Activated naive CD4-positive, alpha-beta T cell treated with anti-CD3 and anti-CD28 coated beads, Interleukin-2, amount 10 ng/mL, durations not matched to agents 7 days and 5 days (primary cell): ENCODE measurements around the gene FAM151B.
"Not testable (repeated sequence)": the region's sequence is repeated elsewhere in the genome, so short reads cannot be mapped to it uniquely, and the experiment has no call there.

Experiments used
- CTCF ChIA-PET: fragments of 350-600 bp; sonication (Branson Sonifier 250); formaldehyde crosslinking; loops from one replicate; lab custom pipeline; 2021; ENCODE audit warnings: antibody characterized with exemption; lab: Charles Lee
- DNase-seq: peaks from one replicate; pipeline ENCODE4 v3.0.0-alpha.2; 2020
- H3K27ac Mint-ChIP-seq: one replicate; pipeline ENCODE4 v1.8.0; 2021; ENCODE audit warnings: mild to moderate bottlenecking, moderate library complexity, mixed read lengths
- H3K27me3 Mint-ChIP-seq: one replicate; pipeline ENCODE4 v1.8.0; 2021; ENCODE audit warnings: mild to moderate bottlenecking, mixed read lengths
- H3K36me3 Mint-ChIP-seq: one replicate; pipeline ENCODE4 v1.8.0; 2021; ENCODE audit warnings: mixed read lengths
- H3K4me1 Mint-ChIP-seq: one replicate; pipeline ENCODE4 v1.8.0; 2021; ENCODE audit warnings: mixed read lengths
- H3K4me3 Mint-ChIP-seq: one replicate; pipeline ENCODE4 v1.8.0; 2021; ENCODE audit warnings: mild to moderate bottlenecking, moderate library complexity, mixed read lengths
- H3K9me3 Mint-ChIP-seq: one replicate; pipeline ENCODE4 v1.8.0; 2021; ENCODE audit warnings: mixed read lengths

FAM151B gene

GRCh38 chr5:80541392-80541791, 53.5 kb downstream of the FAM151B start:
- CTCF ChIA-PET, result no interaction called here
- H3K4me3 Mint-ChIP-seq, result no peak overlapping the region
- H3K27me3 Mint-ChIP-seq, result peaks cover 8% of the 10 kb centered on the region

GRCh38 chr5:80554646-80555045, 66.7 kb downstream of the FAM151B start:
- H3K27me3 Mint-ChIP-seq, result peaks cover 39% of the 10 kb centered on the region
- H3K27ac Mint-ChIP-seq, result no peak overlapping the region
- no peaks in the 10 kb centered on the region for H3K36me3 Mint-ChIP-seq
- CTCF ChIA-PET, result no interaction called here
- DNase-seq, result no peak
- H3K4me1 Mint-ChIP-seq, result no peaks in the 10 kb centered on the region
- no peak overlapping the region for H3K4me3 Mint-ChIP-seq
- H3K9me3 Mint-ChIP-seq, result no peaks in the 10 kb centered on the region

More at GRCh38 chr5:80541392-80541791, 53.5 kb downstream of the FAM151B start:
- H3K36me3 Mint-ChIP-seq, result no peaks in the 10 kb centered on the region
- no peak for DNase-seq
- no peaks in the 10 kb centered on the region for H3K4me1 Mint-ChIP-seq
- H3K27ac Mint-ChIP-seq, result no peak overlapping the region
- H3K9me3 Mint-ChIP-seq, result no peaks in the 10 kb centered on the region

- Mint-ChIP-seq H3K27ac (no peak overlapping the region), H3K4me3 (no peak overlapping the region), H3K4me1 (no peaks in the 10 kb centered on the region), H3K9me3 (no peaks in the 10 kb centered on the region), H3K36me3 (no peaks in the 10 kb centered on the region), H3K27me3 (peaks cover 38% of the 10 kb centered on the region)
- no peak for DNase-seq
- CTCF ChIA-PET, result no interaction called here
These were observed 67.2 kb downstream of the FAM151B start for GRCh38 chr5:80555099-80555498.

GRCh38 chr5:80559244-80559643, 71.3 kb downstream of the FAM151B start:
- H3K27me3 Mint-ChIP-seq, result peaks cover 45% of the 10 kb centered on the region
- H3K4me3 Mint-ChIP-seq, result no peak overlapping the region
- DNase-seq, result no peak
- H3K4me1 Mint-ChIP-seq, result no peaks in the 10 kb centered on the region
- no peaks in the 10 kb centered on the region for H3K36me3 Mint-ChIP-seq
- no peaks in the 10 kb centered on the region for H3K9me3 Mint-ChIP-seq
- no peak overlapping the region for H3K27ac Mint-ChIP-seq
- CTCF ChIA-PET, result no interaction called here

- Mint-ChIP-seq H3K27me3 (peaks cover 68% of the 10 kb centered on the region), H3K27ac (no peak overlapping the region), H3K4me3 (no peak overlapping the region), H3K4me1 (peaks cover 4% of the 10 kb centered on the region), H3K9me3 (no peaks in the 10 kb centered on the region), H3K36me3 (no peaks in the 10 kb centered on the region)
- CTCF ChIA-PET, result no interaction called here
- no peak for DNase-seq
These were observed 77.4 kb downstream of the FAM151B start for GRCh38 chr5:80565330-80565729.

GRCh38 chr5:80566711-80567259, 78.9 kb downstream of the FAM151B start:
- Mint-ChIP-seq H3K4me3 (no peak overlapping the region), H3K9me3 (no peaks in the 10 kb centered on the region), H3K27ac (no peak overlapping the region), H3K36me3 (no peaks in the 10 kb centered on the region), H3K27me3 (peaks cover 77% of the 10 kb centered on the region), H3K4me1 (peaks cover 9% of the 10 kb centered on the region)
- DNase-seq, result no peak
- CTCF ChIA-PET, result no interaction called here

- CTCF ChIA-PET, result no interaction called here
These were observed 80.4 kb downstream of the FAM151B start for GRCh38 chr5:80568251-80568650.

GRCh38 chr5:80569086-80569960, 81.4 kb downstream of the FAM151B start:
- CTCF ChIA-PET, result no interaction called here
- no peaks in the 10 kb centered on the region for H3K9me3 Mint-ChIP-seq
- no peaks in the 10 kb centered on the region for H3K36me3 Mint-ChIP-seq
- peaks cover 9% of the 10 kb centered on the region for H3K4me1 Mint-ChIP-seq
- peak; percentile 22 for DNase-seq
- H3K27ac Mint-ChIP-seq, result no peak overlapping the region
- H3K4me3 Mint-ChIP-seq, result peak overlapping the region; percentile 3
- H3K27me3 Mint-ChIP-seq, result peaks cover 86% of the 10 kb centered on the region

More at GRCh38 chr5:80568251-80568650, 80.4 kb downstream of the FAM151B start:
- peaks cover 9% of the 10 kb centered on the region for H3K4me1 Mint-ChIP-seq
- peaks cover 80% of the 10 kb centered on the region for H3K27me3 Mint-ChIP-seq
- peak overlapping the region; percentile 5 for H3K4me3 Mint-ChIP-seq
- no peaks in the 10 kb centered on the region for H3K9me3 Mint-ChIP-seq
- DNase-seq, result no peak
- H3K27ac Mint-ChIP-seq, result no peak overlapping the region
- no peaks in the 10 kb centered on the region for H3K36me3 Mint-ChIP-seq

GRCh38 chr5:80569961-80570786, 82.3 kb downstream of the FAM151B start, which contains the start of gene ANKRD34B:
ANKRD34B (minus strand) TSS chr5:80570280; CDS start chr5:80560019, 10,261 bp downstream.
- peaks cover 9% of the 10 kb centered on the region for H3K4me1 Mint-ChIP-seq
- DNase-seq, result peak; percentile 67
- CTCF ChIA-PET, result no interaction called here

GRCh38 chr5:80573062-80573461, 85.2 kb downstream of the FAM151B start:
- Mint-ChIP-seq H3K27ac (no peak overlapping the region), H3K27me3 (peaks cover 77% of the 10 kb centered on the region), H3K4me1 (peaks cover 9% of the 10 kb centered on the region), H3K9me3 (no peaks in the 10 kb centered on the region), H3K36me3 (no peaks in the 10 kb centered on the region), H3K4me3 (no peak overlapping the region)
- CTCF ChIA-PET, result no interaction called here
- DNase-seq, result no peak

More at GRCh38 chr5:80569961-80570786, 82.3 kb downstream of the FAM151B start, which contains the start of gene ANKRD34B:
- peak within 1 kb of the TSS; percentile 65 for H3K4me3 Mint-ChIP-seq
- no peak within 1 kb of the TSS for H3K27ac Mint-ChIP-seq
- H3K27me3 Mint-ChIP-seq, result peaks cover 81% of the 10 kb centered on the region
- no peaks in the 10 kb centered on the region for H3K36me3 Mint-ChIP-seq
- no peaks in the 10 kb centered on the region for H3K9me3 Mint-ChIP-seq

- Mint-ChIP-seq H3K4me3 (no peak overlapping the region), H3K36me3 (no peaks in the 10 kb centered on the region), H3K27me3 (peaks cover 54% of the 10 kb centered on the region), H3K4me1 (no peaks in the 10 kb centered on the region), H3K9me3 (no peaks in the 10 kb centered on the region), H3K27ac (no peak overlapping the region)
- no peak for DNase-seq
- CTCF ChIA-PET, result interaction anchor here (0.6 kb wide), 1 partner anchor 161 kb away, joined by 3 read pairs; no protein-coding TSS in a partner anchor
These were observed 88.5 kb downstream of the FAM151B start for GRCh38 chr5:80576383-80576782.

- Mint-ChIP-seq H3K36me3 (no peaks in the 10 kb centered on the region), H3K9me3 (no peaks in the 10 kb centered on the region), H3K4me1 (no peaks in the 10 kb centered on the region), H3K27me3 (peaks cover 44% of the 10 kb centered on the region), H3K27ac (no peak overlapping the region), H3K4me3 (no peak overlapping the region)
- CTCF ChIA-PET, result interaction anchor here (0.6 to 1.5 kb wide), 2 partner anchors 10 to 549 kb away, joined by 3 read pairs; no protein-coding TSS in a partner anchor
- no peak for DNase-seq
These were observed 89.8 kb downstream of the FAM151B start for GRCh38 chr5:80577707-80578106.

GRCh38 chr5:80579050-80579449, 91.2 kb downstream of the FAM151B start:
- no peak overlapping the region for H3K27ac Mint-ChIP-seq
- no peak overlapping the region for H3K4me3 Mint-ChIP-seq
- DNase-seq, result no peak
- H3K36me3 Mint-ChIP-seq, result no peaks in the 10 kb centered on the region
- no peaks in the 10 kb centered on the region for H3K9me3 Mint-ChIP-seq
- CTCF ChIA-PET, result no interaction called here
- H3K27me3 Mint-ChIP-seq, result peaks cover 30% of the 10 kb centered on the region
- no peaks in the 10 kb centered on the region for H3K4me1 Mint-ChIP-seq

GRCh38 chr5:80580291-80580690, 92.4 kb downstream of the FAM151B start:
- H3K36me3 Mint-ChIP-seq, H3K9me3 Mint-ChIP-seq, H3K27ac Mint-ChIP-seq, H3K4me3 Mint-ChIP-seq, DNase-seq, CTCF ChIA-PET, H3K4me1 Mint-ChIP-seq: not testable (repeated sequence)
- peaks cover 31% of the 10 kb centered on the region for H3K27me3 Mint-ChIP-seq
